Stimulated activated naive CD4-positive, alpha-beta T cell treated with Interleukin-2 at 50 U/mL for 16 hours (primary cell): ENCODE results near the gene RBM15B.
"Not testable (repeated sequence)": the region's sequence is repeated elsewhere in the genome, so short reads cannot be mapped to it uniquely, and the experiment has no call there.

Experiments used
- DNase-seq: peaks from one replicate; lab custom pipeline; 2025; lab: John Stamatoyannopoulos, UW

The RBM15B gene, protein sequence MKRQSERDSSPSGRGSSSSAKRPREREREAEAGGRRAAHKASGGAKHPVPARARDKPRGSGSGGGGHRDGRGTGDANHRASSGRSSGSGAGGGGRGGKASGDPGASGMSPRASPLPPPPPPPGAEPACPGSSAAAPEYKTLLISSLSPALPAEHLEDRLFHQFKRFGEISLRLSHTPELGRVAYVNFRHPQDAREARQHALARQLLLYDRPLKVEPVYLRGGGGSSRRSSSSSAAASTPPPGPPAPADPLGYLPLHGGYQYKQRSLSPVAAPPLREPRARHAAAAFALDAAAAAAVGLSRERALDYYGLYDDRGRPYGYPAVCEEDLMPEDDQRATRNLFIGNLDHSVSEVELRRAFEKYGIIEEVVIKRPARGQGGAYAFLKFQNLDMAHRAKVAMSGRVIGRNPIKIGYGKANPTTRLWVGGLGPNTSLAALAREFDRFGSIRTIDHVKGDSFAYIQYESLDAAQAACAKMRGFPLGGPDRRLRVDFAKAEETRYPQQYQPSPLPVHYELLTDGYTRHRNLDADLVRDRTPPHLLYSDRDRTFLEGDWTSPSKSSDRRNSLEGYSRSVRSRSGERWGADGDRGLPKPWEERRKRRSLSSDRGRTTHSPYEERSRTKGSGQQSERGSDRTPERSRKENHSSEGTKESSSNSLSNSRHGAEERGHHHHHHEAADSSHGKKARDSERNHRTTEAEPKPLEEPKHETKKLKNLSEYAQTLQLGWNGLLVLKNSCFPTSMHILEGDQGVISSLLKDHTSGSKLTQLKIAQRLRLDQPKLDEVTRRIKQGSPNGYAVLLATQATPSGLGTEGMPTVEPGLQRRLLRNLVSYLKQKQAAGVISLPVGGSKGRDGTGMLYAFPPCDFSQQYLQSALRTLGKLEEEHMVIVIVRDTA

DNA sequence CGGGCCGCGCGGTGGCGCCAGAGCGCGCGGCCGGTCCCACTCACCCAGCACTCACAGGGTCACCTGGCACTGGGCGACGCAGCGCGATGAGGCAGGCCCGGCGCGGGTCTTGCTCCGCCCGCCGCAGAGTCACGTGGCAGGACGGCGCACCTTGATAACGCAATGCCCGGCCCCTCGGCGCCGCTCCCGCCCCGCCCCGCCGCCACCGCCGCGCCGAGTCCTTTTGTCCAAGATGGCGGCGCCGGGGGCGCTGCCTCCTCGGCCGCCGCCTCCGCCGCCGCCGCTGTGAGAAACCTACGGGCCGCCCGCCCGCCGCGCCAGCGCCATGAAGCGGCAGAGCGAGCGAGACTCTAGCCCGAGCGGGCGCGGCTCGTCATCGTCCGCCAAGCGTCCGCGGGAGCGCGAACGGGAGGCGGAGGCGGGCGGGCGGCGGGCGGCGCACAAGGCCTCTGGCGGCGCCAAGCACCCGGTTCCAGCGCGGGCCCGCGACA, at the start of gene RBM15B:
Gene RBM15B (plus strand): TSS at position 211 of the 491 bp plus-strand sequence. CDS start 115 bp downstream, at position 326.
- peak; percentile 97 for DNase-seq

DNA sequence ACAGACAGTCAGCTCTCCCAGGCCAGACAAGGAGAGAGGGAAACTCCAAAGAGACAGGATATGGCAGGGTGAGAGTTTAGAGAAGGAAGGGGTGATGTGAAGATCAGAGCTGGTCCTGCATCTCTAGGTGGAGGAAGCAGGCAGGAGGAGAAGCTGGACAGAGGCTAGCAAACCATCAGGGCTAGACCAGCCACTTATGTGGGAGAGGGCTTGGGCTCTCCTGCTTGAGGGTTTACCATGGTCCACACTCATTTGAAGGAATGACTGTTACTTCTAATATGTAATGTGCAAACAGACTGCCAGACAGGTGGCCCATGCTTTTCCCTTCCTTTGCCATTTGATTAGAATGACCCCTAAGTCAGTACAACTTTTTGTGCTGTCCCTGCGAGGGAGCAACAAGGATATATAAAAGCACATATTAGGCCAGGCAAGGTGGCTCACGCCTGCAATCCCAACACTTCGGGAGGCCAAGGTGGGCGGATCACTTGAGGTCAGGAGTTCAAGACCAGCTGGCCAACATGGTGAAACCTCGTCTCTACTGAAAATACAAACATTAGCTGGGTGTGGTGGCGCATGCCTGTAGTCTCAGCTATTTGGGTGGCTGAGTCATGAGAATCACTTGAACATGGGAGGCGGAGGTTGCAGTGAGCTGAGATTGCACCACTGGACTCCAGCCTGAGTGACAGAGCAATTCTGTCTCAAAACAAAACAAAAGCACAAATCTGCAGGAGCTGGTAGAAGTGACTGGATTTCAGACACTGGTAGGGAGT, 47.0 kb upstream of the RBM15B start:
- no peak for DNase-seq

DNA sequence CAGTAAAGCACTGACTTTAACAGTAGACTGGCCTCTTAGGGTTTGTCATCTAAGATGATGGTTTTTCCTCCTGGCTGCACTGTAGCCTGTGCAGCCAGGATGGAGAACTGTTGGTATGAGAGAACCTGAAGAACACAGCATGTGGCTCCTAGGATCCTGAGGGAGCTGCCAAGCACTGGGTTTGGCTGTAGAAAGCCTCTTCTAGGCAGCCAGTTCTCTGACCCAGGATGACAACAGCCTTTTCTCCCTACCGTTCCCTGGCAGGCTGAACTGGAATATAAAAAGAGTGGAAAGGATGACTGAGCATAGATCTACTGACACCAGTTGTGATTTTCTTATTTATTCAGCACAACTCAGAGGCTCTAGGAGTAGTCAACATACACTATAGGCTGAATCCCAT, 40.3 kb upstream of the RBM15B start:
- DNase-seq, result no peak

DNA sequence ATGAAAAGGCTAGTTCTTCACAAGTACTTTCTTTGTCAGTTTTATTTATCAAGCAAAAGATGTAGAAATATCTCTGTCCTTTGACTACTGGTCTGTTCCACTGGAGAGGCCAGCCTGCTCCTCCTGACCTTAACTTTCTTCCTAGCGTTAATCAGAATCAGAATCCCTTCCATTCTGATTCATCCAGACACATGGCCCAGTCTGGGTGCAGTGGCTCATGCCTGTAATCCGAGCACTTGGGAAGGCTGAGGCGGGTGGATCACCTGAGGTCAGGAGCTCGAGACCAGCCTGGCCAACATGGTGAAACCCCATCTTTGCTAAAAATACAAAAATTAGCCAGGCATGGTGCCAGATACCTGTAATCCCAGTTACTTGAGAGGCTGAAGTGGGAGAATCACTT, 38.0 kb upstream of the RBM15B start:
- DNase-seq, result no peak

- no peak for DNase-seq
These were observed 37.4 kb upstream of the RBM15B start for GRCh38 chr3:51353691-51354090.

DNA sequence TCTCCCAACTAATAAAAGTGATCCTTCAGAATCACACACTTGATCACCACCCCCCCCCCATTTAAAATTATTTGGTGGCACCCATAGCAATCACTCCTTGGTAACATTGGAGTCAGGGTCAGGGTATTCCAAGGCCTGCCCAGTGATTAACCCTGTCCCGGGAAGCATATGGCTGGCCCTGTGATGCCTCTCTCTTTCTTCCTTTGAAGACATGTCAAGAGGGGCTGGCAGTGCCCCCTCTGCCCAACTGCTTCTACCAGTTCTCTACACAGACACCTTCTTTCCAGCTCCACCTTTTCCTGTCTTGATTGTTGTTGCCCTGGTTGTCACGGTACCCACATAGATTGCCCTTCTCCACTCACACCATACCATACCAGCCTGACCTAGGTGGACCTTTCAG, 36.9 kb upstream of the RBM15B start:
- no peak for DNase-seq

- DNase-seq, result no peak
These were observed 36.1 kb upstream of the RBM15B start for GRCh38 chr3:51354731-51355615.

GRCh38 chr3:51355891-51356578, 35.0 kb upstream of the RBM15B start:
- no peak for DNase-seq

DNA sequence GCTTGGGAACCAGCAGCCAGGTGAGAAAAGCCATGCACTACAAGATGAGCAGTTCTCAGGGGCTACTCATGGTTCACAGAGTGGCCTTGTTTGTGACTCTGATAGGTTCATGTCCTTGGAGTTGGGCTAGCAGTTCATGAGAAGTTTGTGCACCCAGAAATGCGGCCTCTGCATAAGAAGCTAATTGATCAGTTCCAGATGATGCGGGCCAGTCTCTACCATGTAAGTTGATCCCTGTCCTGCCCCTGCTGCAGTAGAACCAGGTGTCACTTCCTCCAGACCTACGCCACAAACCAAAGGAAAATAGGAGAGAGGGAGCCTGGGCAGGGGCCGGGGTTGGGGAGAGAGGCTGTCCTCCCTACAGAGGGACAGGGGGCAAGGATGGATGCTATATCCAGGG, 33.2 kb upstream of the RBM15B start:
- DNase-seq, result no peak

- DNase-seq, result no peak
These were observed 32.1 kb upstream of the RBM15B start for GRCh38 chr3:51358981-51359380.

DNA sequence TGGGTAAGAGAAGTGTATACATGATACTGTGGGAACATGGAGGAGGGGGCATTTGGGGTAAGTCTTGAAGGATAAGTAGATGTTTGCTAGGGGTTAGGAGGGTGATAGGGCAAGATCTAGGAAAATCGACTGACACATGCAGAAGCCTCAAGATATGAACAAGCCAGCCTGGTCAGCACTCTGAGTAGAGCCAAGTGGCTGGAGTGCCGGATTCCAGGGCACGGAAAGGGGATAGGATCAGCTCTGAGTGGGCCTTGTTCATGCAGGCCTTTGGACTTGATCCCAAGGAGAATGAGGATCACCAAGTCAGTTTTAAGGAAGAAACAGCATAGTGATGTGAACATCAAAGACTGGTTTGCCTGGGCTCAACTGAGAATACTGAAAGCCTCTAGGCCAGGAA, 30.3 kb upstream of the RBM15B start:
- DNase-seq, result no peak

DNA sequence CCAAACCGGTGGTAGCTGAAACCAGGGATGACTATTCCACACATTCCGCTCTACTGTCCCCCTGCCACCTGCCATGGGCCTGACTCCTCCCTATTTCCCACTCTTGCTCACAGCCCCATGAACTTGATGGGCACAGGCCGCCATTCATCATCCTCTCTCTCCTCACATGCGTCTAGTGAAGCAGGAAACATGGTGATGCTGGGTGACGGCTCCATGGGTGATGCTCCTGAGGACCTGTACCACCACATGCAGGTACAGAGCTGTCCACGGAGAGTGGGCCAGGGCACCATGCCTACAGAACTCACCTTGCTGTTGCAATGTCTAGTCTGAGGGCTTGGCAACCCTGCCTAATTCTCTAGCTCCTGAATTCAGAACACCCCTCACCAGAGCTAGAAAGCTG, 29.3 kb upstream of the RBM15B start:
- DNase-seq, result no peak

DNA sequence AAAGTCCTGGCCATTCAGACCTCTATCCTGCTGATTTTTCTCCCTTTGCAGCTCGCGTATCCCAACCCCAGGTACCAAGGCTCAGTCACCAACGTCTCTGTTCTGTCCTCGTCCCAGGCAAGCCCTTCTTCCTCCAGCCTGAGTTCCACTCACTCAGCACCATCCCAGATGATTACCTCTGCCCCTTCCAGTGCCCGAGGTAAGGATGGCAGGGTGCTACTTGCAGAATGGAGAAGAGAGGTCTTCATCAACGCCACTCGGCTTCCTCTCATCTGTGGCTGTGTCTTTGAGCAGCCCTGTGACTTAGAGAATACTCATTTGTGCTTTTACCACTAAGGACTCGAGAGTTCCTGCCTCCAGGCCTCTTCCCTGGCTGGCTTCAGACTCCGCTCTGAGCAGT, 28.6 kb upstream of the RBM15B start:
- DNase-seq, result no peak

- DNase-seq, result not testable (repeated sequence)
These were observed 22.8 kb upstream of the RBM15B start for GRCh38 chr3:51368276-51368675.

- DNase-seq, result peak; percentile 23
These were observed 19.0 kb upstream of the RBM15B start for GRCh38 chr3:51371943-51372557.

GRCh38 chr3:51373658-51374421, 17.2 kb upstream of the RBM15B start:
- no peak for DNase-seq

- DNase-seq, result no peak
These were observed 16.6 kb upstream of the RBM15B start for GRCh38 chr3:51374456-51374855.

GRCh38 chr3:51375136-51375535, 15.9 kb upstream of the RBM15B start:
- no peak for DNase-seq

DNA sequence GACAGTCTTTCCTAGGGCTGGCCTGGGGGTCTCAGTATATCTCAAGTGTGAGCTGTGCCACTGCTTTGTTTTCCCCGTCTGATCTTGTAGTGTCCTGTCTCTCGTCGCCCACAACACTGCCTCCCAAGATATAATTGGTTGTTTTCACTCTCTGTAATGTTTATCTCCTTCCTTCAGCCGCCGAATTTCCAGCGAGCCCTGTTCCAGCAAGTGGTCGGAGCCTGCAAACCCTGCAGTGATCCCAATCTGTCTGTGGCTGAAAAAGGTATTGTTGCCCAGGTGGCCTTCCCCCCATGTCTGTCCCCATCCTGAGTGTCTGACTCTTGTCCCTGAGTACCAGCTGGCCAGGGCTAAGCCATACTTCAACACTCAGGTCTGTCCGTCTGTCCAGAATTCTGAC, 15.5 kb upstream of the RBM15B start:
- DNase-seq, result no peak
